T-helper 2 cell (primary cell): Measurements from ENCODE around the gene NPL.
A peak's percentile ranks its signal among the peaks of the same experiment; 100 is the strongest.

Experiments
- DNase-seq, 5 experiments: peaks; one replicate each; pipeline versions ENCODE4 v3.0.0 to v3.0.0-alpha.2; 2012 to 2022
- total RNA-seq, 2 donors: gene quantifications; one replicate each; lab custom pipeline; 2026; lab: John Stamatoyannopoulos, UW

The NPL gene
- total RNA-seq: 2.5 to 4.6 reads per million in 2 donors

GRCh38 chr1:182789138-182790076 lies at the start of gene NPL:
NPL (plus strand) TSS chr1:182789773; CDS start chr1:182794372, 4,599 bp downstream.
- peak; percentile 75 to 87 (median 80) for DNase-seq

DNA sequence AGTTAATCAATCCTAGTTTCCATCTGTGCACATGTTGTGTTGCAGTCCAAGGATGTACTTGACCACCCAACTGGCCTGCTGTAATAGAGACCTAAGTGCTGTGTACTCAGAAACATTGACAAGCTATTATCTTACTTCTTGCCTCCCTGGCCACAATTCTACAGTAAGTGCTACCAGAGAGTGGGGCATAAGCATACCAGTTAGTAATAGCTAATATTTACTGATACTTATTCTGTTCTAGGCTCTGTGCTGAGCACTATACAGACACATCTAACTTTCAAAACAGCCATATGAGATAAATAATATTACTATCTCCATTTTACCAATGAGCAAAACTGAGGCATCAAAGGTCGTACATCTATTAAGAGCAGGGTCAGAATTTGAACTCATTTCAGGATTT lies 49.5 kb upstream of the NPL start:
- DNase-seq: no peak

DNA sequence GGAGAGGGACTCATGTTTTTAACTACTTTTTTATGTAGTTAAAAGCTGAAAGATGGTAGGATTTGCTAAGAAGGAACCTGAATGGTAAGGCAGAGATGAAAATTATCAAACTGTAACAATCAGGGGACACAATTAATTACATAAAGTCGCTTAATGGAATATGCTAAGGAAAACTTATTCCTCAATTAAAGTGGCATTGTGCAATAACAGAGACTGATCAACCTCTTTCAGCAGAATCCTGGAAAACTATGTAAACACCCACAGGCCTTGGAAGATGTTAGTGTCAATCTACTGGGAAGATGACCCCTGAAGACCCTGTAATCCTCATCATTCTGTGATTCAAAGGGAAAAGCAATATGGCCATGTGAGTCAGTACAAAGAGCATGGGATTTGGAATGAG lies 46.8 kb upstream of the NPL start:
- no peak for DNase-seq

GRCh38 chr1:182752077-182752988 lies 37.2 kb upstream of the NPL start:
- DNase-seq: no peak

- no peak for DNase-seq
These were observed 35.5 kb upstream of the NPL start for GRCh38 chr1:182754087-182754486.

GRCh38 chr1:182754543-182755314 lies 34.8 kb upstream of the NPL start:
- DNase-seq: no peak

GRCh38 chr1:182755632-182756031 lies 33.9 kb upstream of the NPL start:
- no peak for DNase-seq

GRCh38 chr1:182756423-182756822 lies 33.1 kb upstream of the NPL start:
- DNase-seq: no peak

GRCh38 chr1:182761396-182762395 lies 27.9 kb upstream of the NPL start:
- peak in 1 of 5 experiments; percentile 37 for DNase-seq

DNA sequence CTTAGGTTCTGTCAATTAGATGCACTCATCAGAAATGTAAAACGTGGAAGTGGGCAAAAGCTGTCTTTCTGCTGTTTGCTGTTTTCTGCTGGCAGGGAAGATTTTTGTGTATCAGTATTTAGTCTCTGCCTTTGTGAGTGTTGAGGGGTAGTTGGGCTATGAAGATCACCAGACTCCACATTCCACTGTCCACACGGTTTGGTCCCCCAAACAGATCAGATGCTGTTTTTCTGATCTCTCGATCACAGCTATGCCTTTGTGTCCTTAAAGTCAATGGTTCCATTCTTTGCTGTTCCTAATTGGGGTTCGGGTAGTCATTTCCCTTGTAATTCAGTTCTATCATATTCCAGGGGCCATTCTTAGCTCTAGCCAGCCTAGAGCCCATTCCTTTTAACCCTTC lies 27.0 kb upstream of the NPL start:
- no peak for DNase-seq

DNA sequence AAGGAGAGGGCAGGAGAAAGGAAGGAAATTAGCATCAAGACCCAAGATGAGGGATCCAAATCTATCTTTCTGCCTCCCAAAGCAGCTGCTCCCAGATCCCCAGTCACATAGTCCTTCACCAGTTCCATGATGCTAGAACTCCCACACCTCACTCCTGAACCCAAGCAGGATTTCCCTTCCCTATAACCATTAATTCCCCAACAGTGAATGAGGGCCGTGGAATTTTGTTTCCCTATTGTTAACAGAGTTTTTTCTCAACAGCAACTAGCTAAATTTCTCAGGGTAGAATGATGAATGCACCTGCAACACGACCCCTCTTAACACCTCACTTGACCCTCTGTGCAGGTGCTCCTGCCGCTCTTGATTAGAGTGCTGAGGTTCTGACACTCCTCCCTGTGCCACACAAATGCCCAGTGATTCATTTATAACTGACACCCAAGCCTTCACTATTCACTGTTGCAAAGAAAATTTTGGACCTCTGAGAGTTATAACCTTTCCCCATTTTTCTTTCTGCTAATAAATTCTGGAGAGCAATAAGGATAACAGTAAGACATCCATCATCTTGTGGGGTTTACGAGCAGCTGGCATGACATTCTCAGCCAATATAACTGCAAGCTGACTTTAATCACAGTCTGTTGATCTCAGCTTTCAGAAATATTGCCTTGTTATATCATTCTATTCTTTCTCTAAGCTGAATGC lies 25.4 kb upstream of the NPL start:
- no peak for DNase-seq

DNA sequence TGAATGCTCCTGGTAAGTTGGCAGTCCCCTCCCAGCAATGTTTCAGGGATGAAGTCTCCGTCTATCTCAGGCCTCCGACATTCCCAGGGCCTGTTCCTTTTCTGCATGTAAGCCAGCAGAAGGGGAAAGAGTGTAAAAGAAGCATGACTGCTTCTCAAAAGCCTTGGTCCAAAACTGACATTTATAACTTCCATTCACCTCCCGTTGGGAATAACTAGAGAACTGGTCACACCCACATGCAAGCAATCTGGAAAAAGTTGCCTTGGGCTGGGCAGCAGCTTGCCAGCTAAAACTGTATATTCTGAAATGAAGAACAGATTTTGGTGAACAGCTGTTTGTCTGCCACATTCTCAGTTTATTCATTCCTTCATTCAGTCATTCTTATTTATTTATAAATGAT lies 24.2 kb upstream of the NPL start:
- DNase-seq: no peak

- no peak for DNase-seq
These were observed 23.5 kb upstream of the NPL start for GRCh38 chr1:182766050-182766449.

DNA sequence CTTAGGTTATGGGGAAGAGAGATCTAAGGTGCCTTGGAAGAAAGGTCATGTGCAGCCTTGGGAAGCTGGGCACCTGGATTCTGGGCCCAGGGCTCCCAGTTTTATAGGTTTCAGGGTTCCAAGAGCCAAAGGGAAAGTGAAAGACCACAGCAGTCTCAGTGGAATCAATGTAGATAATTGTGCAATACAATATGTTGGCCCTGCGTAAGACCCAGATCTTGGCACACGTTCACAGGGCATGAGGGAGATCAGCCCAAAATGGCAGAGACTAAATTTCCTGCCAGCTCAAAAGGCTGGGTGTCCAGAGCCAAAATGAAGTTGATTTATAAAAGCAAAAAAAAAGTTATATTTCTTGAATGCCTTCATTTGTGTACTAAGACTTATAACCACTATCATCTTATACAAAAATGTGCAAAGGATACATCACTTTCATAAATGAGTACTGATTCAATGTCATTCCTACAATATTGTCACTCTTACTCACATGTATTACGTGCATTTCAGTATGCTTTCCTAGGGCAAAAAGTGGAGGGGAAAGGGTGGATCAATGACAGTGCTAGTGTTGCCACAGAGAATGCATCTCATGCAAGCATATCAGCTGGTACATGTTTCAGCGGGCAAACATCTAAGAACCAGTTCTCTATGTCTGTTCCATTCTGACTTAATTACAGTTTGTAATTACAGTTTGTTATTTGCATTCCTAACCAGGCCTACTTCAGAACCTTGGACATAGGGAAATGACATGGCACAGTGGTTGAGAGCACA lies 22.5 kb upstream of the NPL start:
- no peak for DNase-seq

- no peak for DNase-seq
These were observed 20.6 kb upstream of the NPL start for GRCh38 chr1:182768963-182769362.

GRCh38 chr1:182770232-182770631 lies 19.3 kb upstream of the NPL start:
- no peak for DNase-seq

DNA sequence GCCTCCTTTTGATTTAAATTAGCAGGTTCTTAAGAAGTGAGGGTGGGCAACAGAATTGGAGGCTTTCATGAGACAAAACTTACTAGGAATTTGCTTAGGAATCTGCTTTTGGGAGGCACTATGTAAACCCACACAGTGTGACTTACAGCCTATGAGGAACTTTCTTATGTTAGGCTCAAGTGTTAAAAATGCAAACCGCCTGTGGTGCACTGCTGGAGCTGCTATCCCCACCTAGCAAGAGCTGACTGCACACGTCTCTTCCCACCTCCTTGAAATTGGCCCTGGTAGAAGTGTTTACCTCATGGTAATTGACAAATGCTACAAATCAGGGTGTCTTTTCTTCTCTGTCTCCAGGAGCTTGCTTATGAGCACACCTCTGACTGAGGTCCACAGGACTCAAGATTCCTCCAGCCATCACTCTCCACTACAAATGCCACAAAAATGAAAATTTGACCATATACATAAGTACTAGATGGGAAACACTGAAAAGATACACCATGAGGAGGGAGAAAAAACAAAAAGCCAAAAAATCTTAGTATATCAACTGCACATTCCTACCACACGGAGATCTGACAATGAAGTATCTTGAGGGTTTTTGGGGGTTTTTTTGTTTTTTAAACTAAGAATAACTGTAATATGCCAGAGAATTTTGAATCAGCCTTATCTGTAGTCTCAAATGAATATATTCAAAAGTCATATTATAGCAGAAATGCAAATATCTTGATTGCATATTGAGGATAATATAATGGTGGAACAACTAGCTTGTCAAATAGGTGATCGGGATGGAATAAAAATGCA lies 18.2 kb upstream of the NPL start:
- DNase-seq: no peak

GRCh38 chr1:182777386-182777785 lies 12.2 kb upstream of the NPL start:
- no peak for DNase-seq

DNA sequence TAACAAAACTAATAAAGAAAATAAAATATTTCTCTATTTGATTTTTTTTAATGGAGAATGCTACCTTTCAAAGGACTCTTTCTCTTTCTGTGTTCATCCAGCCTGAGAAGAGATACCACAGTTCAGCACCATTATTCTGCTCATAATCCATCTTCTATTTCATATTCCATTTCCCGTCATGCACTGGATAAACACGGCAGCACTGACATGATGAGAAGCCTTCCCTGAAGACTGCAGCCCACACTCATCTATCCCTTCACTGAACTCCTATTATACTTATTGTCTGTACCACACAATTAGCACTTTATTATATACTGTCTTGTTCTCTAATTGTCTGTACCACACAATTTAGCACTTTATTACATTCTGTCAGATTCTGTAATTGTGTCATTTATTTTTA lies 10.7 kb upstream of the NPL start:
- no peak for DNase-seq
